ENCODE results near the gene RELN.

- TF ChIP-seq, protein P1, sequence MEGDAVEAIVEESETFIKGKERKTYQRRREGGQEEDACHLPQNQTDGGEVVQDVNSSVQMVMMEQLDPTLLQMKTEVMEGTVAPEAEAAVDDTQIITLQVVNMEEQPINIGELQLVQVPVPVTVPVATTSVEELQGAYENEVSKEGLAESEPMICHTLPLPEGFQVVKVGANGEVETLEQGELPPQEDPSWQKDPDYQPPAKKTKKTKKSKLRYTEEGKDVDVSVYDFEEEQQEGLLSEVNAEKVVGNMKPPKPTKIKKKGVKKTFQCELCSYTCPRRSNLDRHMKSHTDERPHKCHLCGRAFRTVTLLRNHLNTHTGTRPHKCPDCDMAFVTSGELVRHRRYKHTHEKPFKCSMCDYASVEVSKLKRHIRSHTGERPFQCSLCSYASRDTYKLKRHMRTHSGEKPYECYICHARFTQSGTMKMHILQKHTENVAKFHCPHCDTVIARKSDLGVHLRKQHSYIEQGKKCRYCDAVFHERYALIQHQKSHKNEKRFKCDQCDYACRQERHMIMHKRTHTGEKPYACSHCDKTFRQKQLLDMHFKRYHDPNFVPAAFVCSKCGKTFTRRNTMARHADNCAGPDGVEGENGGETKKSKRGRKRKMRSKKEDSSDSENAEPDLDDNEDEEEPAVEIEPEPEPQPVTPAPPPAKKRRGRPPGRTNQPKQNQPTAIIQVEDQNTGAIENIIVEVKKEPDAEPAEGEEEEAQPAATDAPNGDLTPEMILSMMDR (IDR thresholded peaks at IDR 0.05) = no peak
- TF ChIP-seq, protein P2, sequence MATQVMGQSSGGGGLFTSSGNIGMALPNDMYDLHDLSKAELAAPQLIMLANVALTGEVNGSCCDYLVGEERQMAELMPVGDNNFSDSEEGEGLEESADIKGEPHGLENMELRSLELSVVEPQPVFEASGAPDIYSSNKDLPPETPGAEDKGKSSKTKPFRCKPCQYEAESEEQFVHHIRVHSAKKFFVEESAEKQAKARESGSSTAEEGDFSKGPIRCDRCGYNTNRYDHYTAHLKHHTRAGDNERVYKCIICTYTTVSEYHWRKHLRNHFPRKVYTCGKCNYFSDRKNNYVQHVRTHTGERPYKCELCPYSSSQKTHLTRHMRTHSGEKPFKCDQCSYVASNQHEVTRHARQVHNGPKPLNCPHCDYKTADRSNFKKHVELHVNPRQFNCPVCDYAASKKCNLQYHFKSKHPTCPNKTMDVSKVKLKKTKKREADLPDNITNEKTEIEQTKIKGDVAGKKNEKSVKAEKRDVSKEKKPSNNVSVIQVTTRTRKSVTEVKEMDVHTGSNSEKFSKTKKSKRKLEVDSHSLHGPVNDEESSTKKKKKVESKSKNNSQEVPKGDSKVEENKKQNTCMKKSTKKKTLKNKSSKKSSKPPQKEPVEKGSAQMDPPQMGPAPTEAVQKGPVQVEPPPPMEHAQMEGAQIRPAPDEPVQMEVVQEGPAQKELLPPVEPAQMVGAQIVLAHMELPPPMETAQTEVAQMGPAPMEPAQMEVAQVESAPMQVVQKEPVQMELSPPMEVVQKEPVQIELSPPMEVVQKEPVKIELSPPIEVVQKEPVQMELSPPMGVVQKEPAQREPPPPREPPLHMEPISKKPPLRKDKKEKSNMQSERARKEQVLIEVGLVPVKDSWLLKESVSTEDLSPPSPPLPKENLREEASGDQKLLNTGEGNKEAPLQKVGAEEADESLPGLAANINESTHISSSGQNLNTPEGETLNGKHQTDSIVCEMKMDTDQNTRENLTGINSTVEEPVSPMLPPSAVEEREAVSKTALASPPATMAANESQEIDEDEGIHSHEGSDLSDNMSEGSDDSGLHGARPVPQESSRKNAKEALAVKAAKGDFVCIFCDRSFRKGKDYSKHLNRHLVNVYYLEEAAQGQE (IDR thresholded peaks at IDR 0.05; ENCODE audit: insufficient read depth in 1 of 2, low read depth in 2 of 2, low read length in 1 of 2) = no peak
- no peak for TF ChIP-seq POLR2AphosphoS5 (IDR thresholded peaks at IDR 0.05; ENCODE audit: low read depth, low read length)
These were observed 298.2 kb downstream of the RELN start for GRCh38 chr7:103691291-103691690.

Data from Panc1 (cell line).